ENCODE data around the gene POLR2J3.
"Not testable (repeated sequence)": the region's sequence is repeated elsewhere in the genome, so short reads cannot be mapped to it uniquely, and the experiment has no call there.

The POLR2J3 gene

DNA sequence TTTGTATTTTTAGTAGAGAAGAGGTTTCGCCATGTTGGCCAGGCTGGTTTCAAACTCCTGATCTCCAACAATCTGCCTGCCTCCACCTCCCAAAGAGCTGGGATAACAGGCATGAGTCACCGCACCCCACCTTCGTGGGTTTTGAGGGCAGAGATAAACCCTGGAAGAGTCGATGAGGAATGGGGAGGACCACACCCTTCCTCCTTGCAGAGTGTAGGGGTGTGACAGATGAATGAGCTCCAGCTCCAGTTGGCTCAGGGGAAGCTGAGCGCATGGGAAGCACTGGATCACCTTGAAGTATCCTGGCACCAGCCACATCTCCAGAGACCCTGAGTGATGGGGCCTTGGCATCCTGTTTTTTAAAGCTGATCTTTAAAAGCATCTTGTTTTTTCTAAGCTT is 11.1 kb upstream of the POLR2J3 start:
- not testable (repeated sequence) for DNase-seq (ENCODE audit: low read depth, low spot score)

DNA sequence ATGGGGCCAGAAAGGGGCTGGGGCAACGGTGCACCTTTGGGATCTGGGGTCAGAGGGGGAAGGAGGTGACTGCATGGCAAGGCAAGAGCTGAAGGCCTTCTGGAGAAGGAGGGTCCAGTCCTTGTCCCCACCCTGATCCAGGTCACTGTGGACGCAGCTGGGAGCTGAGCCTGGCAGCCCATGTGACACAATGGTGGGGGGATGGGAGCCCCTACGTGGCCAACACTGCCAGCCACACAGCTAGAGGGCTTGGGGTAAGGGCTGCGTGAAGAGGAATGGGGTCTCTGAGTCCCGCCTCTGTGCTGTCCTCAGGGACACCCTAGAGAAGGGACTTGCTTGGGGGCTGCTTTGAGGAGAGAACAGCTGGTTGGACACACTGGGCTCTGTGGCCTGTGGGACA is 9.3 kb upstream of the POLR2J3 start:
- not testable (repeated sequence) for DNase-seq (ENCODE audit: low read depth, low spot score)

DNA sequence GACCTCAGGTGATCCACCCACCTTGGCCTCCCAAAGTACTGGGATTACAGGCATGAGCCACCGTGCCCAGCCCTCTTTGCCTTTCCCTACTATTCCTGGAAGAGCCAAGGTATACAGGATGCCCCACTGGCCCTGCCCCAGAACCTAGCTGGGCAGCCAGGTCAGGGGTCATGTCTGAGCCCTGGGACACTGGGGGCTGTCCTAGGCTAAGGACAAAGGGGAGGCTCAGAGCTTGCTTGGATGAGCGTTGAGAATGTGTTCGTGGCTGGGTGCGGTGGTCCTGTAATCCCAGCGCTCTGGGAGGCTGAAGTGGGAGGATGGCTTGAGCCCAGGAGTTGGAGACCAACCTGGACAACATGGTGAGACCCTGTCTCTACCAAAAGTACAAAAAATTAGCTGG is 6.1 kb upstream of the POLR2J3 start:
- not testable (repeated sequence) for DNase-seq (ENCODE audit: low read depth, low spot score)

DNA sequence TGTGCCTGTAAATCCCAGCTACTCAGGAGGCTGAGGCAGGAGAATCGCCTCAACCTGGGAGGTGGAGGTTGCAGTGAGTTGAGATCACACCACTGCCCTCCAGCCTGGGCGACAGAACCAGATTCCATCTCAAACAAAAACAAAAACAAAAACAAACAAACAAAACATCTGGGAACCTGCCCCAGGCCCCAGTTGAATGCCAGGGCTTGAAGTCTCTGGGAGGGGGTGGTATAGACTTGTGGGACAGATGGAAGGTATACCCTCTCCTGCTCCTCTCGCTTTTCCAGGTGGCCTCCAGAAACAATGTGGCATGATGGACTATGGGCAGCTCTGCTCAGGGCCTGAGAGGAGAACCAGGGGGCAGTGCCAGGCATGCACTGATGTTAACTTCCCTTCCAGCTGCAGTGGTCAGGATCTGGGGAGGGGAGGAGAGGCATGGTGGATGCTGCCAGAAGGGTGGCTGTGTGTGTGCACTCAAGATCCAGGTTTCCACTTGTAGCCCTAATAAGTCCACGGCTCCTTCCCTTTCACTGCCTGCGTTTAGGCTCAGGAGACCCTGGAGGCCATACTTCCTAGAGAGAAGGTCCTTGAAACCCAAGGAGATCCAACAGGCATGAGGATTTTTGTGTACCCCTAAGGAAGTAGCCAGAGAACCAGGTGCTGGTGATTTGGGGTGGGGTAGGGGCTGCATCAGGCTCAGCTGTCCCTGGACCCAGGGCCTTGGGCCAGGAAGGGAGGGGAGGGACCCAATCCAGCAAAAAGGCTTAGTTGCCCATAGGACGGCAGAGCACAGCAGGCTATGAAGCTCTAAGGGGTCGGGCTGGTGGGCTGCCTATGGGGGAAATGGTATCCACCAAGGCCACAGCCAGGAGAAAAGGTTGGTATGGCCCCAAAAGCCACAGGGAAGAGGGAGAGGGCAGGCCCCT is 5.2 kb upstream of the POLR2J3 start:
- not testable (repeated sequence) for DNase-seq (ENCODE audit: low read depth, low spot score)

DNA sequence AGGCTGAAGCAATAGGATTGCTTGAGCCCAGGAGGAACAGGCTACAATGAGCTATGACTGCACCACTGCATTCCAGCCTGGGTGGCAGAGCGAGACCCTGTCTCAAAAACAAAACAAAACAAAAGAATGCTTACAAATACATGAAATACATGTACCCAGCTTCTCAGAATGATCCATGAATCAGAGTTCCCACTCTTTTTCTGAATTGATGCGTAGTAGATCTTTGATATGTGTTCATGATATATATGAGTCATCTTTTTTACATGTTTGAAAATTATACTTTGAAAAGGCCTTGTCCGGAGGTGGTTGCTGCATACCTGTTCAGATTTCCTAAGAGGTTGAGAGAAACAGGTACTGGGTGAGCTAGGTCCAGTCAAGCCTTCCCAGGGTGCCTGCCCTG is 4.0 kb upstream of the POLR2J3 start:
- not testable (repeated sequence) for DNase-seq (ENCODE audit: low read depth, low spot score)

DNA sequence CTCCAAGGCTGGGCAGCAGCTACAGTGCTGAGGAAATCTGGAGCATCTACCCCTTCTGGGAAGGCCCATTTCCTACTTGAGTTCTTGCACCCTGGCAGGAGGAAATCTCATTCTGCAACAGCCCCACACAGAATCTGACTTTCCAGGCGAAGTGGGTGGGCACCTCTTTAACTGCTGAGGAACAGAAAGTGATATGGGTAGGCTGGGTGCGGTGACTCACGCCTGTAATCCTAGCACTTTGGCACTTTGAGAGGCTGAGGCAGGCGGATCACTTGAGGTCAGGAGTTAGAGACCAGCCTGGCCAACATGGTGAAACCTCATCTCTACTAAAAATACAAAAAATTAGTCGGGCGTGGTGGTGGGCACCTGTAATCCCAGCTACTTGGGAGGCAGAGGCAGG is 2.2 kb upstream of the POLR2J3 start:
- DNase-seq (ENCODE audit: low read depth, low spot score), result not testable (repeated sequence)

DNA sequence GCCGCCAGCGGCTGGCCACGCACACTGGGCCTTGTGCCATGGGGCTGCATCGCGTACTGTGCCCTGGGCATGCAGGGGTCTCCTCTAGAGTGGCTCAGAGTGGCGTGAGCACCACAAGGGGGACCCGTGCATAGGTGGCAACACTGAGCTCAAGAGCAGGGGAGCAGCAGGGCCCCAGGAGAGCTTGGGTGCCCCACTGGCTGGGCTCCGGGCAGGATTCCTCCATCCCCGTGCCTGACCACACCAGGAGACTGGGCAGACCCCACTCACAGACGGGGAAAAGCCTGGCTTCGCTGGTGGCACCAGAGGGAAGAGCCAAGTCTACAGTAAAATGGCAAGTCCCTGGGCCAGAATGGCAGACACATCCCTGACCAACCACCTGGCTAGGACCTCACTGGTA is 3.8 kb downstream of the POLR2J3 start:
- not testable (repeated sequence) for DNase-seq (ENCODE audit: low read depth, low spot score)

DNA sequence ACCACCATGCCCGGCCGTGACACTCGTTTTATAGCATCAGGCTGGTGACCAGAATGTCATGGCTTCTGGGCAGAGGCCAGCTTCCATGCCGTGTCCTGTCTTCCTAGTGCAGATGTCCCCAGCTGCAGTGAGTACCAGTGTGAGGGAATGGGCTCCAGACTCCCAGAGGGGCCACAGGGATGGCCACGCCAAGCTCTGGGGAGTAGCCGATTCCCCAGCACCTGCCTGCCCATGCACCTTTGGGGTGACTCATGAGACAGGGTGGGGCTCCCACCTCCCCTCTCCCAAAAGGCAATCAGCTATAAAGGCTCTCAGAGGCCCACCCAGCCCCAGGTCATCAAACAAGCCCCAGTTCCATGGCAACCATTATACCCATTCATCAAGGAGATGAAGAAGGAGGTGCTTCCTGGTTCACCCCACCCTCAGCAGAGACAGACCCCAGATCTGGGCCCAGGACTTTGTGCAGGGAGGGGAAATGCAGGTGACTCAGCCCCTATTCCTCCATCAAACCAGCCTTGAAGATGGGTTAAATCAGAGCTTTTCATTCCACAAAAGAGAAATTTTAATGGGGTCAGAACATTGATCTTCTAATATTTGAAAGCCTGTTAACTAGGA is 21.5 kb downstream of the POLR2J3 start, which contains the start of gene SPDYE2:
Gene SPDYE2, plus strand, starts transcription at position 419 of the 615 bp plus-strand sequence. CDS start 2,030 bp downstream, outside the sequence.
- not testable (repeated sequence) for DNase-seq (ENCODE audit: low read depth, low spot score)

DNA sequence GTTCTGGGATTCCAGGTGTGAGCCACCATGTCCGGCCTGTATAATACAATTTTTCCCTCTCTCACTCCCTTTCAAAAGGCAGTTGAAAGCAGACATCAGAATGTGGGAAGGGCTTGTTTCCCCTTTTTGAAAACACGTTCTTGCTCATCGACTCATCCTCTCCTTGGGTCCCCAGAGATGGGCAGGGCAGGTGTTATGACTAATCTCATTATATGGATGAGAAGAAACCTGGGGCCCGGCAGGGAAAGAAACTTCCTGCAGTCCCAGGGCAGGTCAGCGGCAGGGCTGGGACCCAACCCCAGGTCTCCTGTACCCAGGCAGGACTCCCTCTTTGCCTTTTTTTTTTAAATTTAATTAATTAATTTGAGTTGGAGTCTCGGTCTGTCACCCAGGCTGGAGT is 26.0 kb downstream of the POLR2J3 start:
- DNase-seq (ENCODE audit: low read depth, low spot score), result not testable (repeated sequence)

DNA sequence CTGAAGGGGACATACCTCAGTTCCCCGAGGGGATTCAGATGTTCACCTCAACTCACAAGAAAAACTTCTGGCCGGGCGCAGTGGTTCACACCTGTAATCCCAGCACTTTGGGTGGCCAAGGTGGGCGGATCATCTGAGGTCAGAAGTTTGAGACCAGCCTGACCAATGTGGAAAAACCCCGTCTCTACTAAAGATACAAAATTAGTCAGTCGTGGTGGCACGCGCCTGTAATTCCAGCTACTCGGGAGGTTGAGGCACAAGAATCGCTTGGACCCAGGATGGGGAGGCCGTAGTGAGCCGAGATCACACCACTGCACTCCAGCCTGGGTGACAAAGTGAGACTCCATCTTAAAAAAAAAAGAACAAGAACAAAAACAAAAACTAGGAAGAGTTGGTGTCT is 27.1 kb downstream of the POLR2J3 start:
- not testable (repeated sequence) for DNase-seq (ENCODE audit: low read depth, low spot score)

DNA sequence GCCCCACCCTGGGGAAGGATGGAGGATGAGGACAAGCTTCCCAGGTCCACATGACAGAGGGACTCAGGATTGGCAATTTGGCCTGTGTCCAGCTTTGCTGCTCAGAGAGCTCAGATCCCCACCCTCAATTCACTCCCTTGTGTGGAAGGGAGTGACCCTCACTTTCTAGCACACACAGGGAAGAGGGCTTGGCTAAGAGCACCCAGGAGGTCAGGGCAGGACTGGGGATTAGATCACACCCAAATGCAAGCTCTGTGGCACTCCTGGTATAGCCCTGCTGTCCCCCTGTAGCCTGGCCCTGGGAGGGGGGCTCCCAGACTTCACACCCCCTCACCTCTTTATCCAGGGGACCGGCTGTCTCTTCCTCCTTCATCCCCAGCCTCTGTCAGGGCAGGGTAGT is 28.0 kb downstream of the POLR2J3 start:
- not testable (repeated sequence) for DNase-seq (ENCODE audit: low read depth, low spot score)

DNA sequence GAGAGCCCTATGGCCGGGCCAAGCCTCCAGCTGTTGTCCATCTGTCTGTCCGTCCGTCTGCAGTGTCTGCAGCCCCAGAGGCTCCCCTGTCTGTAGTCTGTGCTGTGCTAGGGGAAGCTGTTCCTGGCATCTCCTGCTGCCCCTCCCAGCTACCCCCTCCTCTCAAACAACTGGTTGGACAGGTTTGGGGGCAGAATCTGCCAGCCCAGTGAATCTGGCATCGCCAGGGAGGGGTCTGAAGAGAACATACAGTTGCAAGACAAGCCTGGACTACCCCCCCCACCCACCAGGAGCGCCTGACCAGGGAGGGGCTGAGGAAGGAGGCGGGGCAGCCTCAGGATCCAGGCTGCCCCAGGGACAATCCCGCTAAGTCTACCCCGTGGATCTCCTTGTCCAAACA is 28.8 kb downstream of the POLR2J3 start, which contains the start of gene UPK3BL2:
Gene UPK3BL2, minus strand, starts transcription at position 101 of the 400 bp plus-strand sequence. Its CDS starts 60 bp downstream, at position 41.
- not testable (repeated sequence) for DNase-seq (ENCODE audit: low read depth, low spot score)

DNA sequence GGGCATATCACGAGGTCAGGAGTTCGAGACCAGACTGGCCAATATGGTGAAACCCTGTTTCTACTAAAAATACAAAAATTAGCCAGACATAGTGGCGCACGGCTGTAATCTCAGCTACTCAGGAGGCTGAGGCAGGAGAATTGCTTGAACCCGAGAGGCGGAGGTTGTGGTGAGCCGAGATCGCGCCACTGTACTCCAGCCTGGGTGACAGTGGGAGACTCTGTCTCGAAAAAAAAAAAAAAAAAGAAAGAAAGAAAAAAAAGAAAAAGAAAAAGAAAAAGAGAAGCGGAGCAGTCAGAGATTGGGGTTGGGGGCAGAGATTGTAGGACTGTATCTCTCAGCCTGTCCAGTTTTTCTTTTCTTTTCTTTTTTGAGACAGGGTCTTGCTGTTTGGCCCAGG is 29.6 kb downstream of the POLR2J3 start:
- not testable (repeated sequence) for DNase-seq (ENCODE audit: low read depth, low spot score)

DNA sequence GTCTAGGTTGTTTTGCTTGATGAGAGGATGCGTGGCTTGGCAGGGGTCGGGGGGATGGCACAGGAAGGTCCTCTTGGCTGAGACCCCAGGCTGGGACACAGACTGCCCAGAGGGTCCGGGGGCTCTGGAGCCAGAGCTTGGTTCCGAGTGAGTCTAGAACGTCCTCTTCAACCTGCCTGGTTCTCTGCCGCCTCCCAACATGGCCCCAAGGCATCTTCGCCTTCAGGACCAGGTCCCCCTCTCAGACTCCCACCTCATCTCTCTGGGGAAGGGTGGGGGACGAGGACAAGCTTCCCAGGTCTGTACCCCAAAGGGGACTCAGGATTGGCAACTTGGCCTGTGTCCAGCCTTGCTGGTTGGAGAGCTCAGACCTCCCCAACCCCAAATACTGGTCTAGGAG is 30.3 kb downstream of the POLR2J3 start:
- not testable (repeated sequence) for DNase-seq (ENCODE audit: low read depth, low spot score)

DNA sequence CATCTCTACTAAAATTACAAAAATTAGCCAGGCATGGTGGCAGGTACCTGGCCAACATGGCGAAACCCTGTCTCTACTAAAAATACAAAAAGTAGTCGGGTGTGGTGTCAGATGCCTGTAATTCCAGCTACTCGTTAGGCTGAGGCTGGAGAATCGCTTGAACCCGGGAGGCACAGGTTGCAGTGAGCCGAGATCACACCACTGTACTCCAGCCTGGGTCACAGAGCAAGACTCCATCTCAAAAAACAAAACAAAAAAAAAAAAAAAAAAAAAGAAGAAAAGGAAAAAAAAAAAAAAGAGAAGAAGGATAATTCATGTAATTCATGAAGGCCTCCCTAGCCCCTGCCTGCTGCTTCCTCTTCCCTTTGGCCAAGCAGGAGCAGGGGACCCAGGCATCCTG is 31.8 kb downstream of the POLR2J3 start:
- not testable (repeated sequence) for DNase-seq (ENCODE audit: low read depth, low spot score)

DNA sequence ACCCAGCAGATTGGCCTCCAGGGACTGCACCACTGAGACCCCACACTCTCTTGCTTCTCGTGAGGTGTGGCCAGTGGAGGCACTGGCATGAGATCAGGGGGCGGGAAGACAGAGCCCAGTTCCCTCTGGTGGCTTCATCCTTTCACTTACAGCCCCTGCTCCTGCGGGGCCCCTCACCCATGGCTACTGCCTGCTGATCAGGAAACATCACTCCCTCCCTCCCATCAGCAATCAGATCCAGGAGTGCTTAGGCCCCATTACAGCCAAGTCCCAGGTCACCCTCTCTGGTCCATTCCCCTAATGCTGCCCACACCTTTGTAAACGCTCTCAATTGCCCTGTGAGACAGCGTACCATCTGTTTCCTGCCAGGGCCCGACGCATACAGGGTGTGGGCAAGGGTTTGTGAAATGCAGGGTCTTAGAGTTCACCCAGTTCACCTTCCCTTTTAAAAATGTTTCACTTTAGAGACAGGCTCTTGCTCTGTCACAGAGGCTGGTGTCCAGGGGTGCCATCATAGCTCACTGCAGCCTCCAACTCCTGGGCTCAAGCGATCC is 37.2 kb downstream of the POLR2J3 start:
- not testable (repeated sequence) for DNase-seq (ENCODE audit: low read depth, low spot score)

DNA sequence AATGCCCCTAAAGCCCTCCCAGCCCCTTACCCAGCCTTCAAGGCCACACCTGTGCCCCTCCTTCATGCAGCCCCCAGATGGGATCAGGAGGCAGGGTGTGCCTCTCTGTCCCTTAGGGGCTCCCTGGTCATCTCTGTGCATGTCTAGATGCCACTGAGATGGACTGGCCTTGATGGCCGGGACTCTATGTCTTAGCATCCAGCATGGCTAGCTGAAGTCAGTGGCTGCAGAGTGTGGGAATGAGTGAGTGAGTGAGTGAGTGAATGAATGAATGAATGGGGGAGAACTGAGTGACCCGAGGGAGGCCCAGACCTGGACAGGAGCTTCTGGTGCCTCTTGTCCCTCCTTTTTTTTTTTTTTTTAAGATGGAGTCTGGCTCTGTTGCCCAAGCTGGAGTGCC is 40.3 kb downstream of the POLR2J3 start:
- not testable (repeated sequence) for DNase-seq (ENCODE audit: low read depth, low spot score)

DNA sequence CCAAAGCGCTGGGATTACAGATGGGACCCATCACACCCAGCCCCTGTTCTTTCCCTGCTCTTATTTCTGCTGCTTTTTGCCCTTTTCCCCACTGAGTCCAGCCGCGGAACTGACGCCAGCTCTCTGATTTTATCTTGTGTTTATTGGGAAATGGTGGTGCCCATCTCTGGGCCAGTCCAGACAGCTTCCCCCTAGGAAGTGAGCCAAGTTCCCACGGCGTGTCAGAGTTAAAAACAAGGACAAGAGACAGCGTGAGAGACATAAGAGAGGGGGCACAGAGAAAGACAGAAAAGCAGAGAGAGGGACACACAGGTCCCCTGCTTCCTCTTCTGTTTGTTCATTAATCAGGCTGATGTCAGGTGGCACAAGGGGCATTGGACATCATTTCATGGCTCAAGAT is 40.8 kb downstream of the POLR2J3 start:
- DNase-seq (ENCODE audit: low read depth, low spot score), result not testable (repeated sequence)

DNA sequence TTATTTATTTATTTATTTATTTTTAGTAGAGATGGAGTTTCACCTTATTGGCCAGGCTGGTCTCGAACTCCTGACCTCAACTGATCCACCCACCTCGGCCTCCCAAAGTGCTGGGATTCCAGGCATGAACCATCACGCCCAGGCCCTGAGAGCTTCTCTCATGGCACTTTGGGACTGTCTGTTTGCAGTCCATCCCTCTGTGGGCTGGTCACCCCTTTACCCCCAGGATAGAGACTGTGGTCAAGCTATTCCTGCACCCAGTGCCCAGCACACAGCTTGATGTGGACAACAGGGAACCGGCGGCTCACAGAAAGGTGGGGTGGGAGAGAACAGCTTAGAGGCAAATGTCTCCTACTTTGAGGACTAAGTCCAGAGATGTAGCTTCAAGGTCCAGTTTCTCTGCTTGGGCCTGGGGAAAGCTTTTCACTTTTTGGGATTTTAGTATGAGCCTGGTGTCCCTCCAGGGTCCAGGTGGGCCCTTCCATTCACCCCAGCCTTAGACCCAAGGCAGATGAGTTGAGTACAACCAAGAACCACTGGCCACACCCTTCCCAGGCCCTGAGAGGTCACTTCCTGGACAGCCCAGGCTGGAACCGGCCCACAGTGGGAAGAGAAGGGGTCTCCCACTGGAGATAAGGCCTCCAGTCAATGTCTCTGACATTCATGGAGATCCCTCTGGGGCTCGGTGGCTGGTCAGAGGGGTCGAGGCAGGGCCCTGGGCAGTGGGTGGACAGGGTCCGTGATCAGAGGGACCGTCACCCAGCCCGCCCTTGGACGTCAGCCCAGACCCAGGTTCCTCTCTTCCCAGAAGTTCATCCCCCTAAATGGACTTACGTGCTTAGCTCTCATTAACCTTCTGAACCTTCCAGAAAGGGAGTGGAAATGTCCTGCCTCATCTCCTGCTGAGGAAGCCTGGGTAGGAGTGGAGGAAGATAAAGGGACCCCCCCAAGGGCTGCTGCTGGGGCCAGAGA is 44.3 kb downstream of the POLR2J3 start:
- DNase-seq (ENCODE audit: low read depth, low spot score), result not testable (repeated sequence)

DNA sequence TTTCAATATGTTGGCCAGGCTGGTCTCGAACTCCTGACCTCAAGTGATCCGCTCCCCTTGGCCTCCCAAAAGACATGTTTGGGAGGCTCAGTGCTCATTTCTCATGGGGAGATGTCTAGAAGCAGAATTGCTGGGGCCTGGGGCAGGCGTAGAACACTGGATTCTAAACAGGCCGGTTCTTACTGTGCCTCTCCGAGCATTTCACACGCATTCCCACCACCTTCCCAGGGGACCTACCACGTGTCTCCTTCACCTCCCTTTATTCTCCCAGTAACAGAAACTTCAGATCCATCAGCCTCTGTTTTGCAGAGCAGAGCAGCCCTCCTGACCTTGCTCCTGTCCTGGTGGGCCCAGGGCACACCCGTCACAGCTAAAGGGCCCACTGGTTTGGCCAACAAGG is 45.2 kb downstream of the POLR2J3 start:
- DNase-seq (ENCODE audit: low read depth, low spot score), result not testable (repeated sequence)

DNA sequence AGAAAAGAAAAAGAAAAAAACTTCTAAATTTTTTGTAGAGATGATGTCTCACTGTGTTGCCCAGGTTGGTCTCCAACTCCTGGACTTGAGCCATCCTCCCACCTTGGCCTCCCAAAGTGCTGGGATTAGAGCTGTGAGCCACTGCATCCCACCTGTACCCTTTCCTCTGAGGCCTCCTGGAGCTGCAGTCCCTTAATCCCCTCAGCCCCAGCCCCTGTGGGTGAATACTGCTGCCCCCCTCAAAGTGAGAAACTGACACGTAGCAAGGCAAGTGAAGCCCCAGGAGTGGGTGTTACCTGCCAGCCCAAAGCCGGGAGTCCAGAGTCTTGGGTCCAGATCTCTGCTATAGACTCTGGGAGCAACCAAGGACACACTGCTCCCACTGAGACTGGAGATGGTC is 47.6 kb downstream of the POLR2J3 start:
- not testable (repeated sequence) for DNase-seq (ENCODE audit: low read depth, low spot score)

All from smooth muscle cell of the brain vasculature (primary cell).